Esophagus muscularis mucosa (tissue), 3 donors: ENCODE results near the gene CYP2D6.

ENCODE experiments used
- POLR2A ChIP-seq: fragments of 450-650 bp; IDR thresholded peaks from one replicate; pipeline ENCODE4 v1.6.1; 2017; ENCODE audit warnings: antibody characterized with exemption, moderate library complexity, mild to moderate bottlenecking, low read depth
- POLR2AphosphoS5 ChIP-seq, 2 donors: sonication (generic); formaldehyde crosslinking; IDR thresholded peaks; one replicate each; pipeline ENCODE4 v1.6.1; 2017; ENCODE audit warnings: antibody characterized with exemption in 2 of 2
- TF ChIP-seq, protein P1 (sequence below), 3 experiments: fragments of 200-600 bp in 2 of 3; fragments of 450-650 bp in 1 of 3; sonication (generic) in 2 of 3; IDR thresholded peaks; one replicate each; pipeline ENCODE4 v1.5.1; 2017 to 2019; ENCODE audit warnings: antibody characterized with exemption in 3 of 3, mild to moderate bottlenecking in 2 of 3, moderate library complexity in 1 of 3

DNA sequence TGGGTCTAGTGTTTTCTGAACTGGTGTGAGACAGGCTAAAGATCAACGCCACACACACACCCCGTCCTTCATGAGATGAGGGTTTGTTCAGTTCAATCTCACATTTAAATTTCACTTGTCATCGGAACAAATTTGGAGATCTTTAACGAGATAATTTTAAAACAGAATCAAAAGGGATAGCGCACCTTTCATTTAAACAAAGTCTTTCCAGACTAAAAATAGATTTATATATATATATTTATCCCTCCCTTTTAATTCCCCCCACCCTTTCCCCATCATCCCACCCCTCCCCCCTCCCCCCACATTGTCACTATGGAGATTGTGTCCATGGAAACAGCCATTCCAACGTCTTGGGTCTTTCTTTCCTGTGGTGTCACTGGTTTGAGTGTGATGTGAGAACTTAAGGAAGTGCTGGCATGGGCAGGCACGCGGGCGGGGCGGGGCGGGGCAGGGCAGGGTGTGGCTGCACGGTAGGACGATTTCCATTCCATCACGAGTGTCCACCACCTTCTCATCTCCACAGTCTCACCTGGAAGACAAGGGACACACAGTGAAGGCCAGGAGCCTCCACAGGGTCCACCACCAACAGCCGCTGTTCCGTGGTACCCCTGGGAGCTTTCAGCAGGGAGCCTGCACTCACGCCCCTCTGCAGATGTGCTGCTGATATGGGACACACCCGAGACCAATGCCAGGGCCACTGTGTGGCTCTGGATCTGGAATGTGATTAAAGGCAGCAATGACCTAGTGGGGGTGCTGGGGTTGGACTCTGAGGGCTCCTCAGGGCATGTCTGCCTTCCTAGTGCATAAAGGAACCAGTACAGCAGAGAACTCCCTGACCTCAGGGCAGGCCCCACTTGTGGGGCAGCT lies 30.5 kb upstream of the CYP2D6 start:
- TF ChIP-seq, protein P1, sequence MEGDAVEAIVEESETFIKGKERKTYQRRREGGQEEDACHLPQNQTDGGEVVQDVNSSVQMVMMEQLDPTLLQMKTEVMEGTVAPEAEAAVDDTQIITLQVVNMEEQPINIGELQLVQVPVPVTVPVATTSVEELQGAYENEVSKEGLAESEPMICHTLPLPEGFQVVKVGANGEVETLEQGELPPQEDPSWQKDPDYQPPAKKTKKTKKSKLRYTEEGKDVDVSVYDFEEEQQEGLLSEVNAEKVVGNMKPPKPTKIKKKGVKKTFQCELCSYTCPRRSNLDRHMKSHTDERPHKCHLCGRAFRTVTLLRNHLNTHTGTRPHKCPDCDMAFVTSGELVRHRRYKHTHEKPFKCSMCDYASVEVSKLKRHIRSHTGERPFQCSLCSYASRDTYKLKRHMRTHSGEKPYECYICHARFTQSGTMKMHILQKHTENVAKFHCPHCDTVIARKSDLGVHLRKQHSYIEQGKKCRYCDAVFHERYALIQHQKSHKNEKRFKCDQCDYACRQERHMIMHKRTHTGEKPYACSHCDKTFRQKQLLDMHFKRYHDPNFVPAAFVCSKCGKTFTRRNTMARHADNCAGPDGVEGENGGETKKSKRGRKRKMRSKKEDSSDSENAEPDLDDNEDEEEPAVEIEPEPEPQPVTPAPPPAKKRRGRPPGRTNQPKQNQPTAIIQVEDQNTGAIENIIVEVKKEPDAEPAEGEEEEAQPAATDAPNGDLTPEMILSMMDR (IDR thresholded peaks at IDR 0.05): no peak
- TF ChIP-seq POLR2A (no peak), POLR2AphosphoS5 (IDR thresholded peaks at IDR 0.05) (no peak)
